Measurements from ENCODE around the gene DNMBP.

DNA sequence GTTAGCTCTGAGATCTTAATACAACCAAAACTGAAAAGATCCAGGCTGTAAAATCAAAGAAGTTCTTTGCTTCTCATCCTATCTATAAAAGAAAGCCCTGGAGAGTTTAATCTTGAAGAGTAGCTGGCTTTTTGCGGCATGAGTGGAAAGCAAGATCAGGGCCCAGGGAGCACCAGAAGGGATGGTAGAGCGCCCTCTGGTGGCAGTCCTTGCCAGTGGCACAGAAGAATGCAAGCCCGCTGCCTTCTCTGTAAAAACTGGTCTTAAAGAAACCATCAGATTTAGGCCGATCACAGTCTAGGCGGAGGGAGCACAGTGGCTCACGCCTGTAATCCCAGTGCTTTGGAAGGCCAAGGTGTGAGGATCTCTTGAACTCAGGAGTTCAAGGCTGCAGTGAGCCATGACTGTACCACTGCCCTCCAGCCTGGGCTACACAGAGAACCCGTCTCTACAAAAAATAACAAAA, 36.3 kb upstream of the DNMBP start:
- TF ChIP-seq, protein P1, sequence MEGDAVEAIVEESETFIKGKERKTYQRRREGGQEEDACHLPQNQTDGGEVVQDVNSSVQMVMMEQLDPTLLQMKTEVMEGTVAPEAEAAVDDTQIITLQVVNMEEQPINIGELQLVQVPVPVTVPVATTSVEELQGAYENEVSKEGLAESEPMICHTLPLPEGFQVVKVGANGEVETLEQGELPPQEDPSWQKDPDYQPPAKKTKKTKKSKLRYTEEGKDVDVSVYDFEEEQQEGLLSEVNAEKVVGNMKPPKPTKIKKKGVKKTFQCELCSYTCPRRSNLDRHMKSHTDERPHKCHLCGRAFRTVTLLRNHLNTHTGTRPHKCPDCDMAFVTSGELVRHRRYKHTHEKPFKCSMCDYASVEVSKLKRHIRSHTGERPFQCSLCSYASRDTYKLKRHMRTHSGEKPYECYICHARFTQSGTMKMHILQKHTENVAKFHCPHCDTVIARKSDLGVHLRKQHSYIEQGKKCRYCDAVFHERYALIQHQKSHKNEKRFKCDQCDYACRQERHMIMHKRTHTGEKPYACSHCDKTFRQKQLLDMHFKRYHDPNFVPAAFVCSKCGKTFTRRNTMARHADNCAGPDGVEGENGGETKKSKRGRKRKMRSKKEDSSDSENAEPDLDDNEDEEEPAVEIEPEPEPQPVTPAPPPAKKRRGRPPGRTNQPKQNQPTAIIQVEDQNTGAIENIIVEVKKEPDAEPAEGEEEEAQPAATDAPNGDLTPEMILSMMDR (conservative IDR thresholded peaks at IDR 0.05; ENCODE audit: low read depth, low read length) = peak; percentile 93
- TF ChIP-seq CEBPB (IDR thresholded peaks at IDR 0.05; ENCODE audit: low read depth, low read length) = no peak
- TF ChIP-seq RFX5 (IDR thresholded peaks at IDR 0.05; ENCODE audit: low read depth, low read length) = no peak
- no peak for TF ChIP-seq POLR2A (IDR thresholded peaks at IDR 0.05; ENCODE audit: low read depth, low read length)
- TF ChIP-seq MAFK (IDR thresholded peaks at IDR 0.05; ENCODE audit: low read depth, low read length) = no peak
- TF ChIP-seq MAZ (IDR thresholded peaks at IDR 0.05; ENCODE audit: borderline replicate concordance, low read depth, low read length) = no peak
- peak; percentile 94 for TF ChIP-seq RAD21 (IDR thresholded peaks at IDR 0.05; ENCODE audit: low read length)
- TF ChIP-seq RCOR1 (IDR thresholded peaks at IDR 0.05; ENCODE audit: insufficient replicate concordance, low read length) = no peak
- peak; percentile 97 for TF ChIP-seq SMC3 (IDR thresholded peaks at IDR 0.05; ENCODE audit: low read depth, low read length)
- no peak for TF ChIP-seq ELK1 (IDR thresholded peaks at IDR 0.05; ENCODE audit: borderline replicate concordance, low read depth, low read length)
